ENCODE data around the gene INO80.
A peak's percentile ranks its signal among the peaks of the same experiment; 100 is the strongest.

Gene INO80

DNA sequence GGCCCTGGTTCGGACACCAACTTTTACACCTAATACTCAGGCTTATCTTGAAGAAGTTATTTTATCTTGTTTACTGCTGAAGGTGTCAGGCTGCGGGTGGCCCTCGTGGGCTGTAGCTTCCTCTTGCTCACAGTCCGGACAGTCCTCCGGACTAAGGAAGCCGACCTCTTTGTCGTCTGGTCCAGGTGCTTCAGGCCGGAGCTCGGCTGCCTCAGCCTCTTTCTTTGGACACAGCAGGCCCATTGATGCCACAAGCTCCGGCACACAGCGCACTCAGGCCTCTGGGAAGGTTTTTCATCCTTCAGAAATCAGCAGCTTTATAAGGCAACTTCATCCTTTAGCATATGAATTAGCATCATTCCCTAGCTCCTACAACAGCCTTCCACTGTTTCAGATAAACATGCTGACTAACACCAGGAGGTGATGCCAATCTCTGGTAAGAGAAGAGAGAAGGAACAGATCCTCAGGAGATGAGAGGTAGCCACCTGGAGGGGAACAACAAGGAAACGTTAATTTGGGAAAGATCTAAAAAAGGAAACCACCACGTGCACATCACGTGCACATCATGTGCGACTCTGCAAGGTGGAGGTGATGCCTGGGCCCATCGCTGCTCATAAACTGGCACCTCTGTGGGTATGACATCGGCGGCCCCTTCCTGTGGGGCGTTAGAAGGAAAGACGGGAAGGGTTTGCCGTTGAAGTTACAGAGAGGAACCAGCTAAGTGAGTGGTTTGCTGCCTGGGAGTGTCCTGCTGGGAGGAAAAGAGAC is 167.2 kb downstream of the INO80 start:
- no peak for DNase-seq (ENCODE audit: low spot score)

DNA sequence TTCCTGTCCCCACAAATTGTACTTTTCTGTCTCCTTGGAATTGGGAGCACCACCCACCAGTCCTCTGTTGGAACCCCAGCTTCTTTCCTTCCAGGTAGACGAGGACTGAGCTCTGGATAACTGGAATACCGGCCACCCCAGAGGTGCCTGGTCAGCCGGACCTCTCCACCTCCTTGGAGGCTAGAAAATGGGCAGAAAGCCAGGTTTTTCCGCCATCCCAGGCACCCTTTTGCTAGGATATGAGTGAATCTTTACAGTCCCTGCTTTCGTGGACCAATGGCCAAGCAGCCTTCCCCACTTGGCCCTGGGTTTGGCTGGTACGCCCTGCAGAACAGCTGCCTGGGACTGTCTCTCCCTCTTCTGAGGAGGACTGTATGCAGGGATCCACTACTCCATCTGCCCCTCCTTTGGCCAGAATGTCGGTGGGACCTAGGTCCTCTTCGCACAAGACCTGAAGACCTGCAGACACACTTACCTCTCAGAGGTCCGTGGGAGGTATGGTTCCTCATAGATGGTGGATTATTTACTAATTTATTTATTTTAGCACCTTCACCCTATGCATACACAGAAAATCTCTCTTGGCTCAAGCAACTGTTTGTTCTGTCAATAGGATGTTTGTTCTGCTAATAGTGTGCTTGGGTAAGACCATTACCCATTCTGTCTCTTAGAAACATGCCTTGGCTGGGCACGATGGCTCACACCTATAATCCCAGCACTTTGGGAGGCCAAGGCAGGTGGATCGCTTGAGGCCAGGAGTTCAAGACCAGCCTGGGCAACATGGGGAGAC is 171.4 kb downstream of the INO80 start:
- no peak for DNase-seq (ENCODE audit: low spot score)

DNA sequence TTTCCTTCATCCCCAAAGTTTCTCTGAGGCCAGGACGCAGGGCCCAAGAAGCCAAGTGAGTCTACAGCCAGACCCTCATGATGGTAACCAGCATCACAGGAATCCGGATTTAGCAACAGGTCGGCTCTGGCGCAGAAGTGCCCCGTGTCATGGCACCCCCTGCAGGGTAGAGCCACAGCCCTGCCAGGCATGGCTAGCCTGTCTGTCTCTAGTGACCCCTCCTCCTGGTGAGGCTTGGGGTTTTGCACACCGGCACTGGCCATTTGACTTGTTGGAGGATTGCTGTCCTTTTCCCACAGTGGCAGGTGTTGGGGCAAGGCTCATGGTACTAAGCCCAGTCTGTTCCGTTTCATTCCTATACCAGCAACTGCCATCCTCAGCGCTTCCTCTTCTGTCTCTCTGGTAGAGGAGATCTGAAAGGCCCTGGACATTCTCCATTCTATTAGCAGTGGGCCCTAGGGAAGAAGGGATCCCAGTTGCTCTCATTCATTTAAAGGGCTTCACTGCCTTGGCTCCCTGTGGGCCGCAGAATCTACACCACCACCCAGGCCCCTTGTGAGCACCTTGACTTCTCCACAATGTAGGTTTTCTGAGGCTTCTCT is 172.2 kb downstream of the INO80 start:
- no peak for DNase-seq (ENCODE audit: low spot score)

DNA sequence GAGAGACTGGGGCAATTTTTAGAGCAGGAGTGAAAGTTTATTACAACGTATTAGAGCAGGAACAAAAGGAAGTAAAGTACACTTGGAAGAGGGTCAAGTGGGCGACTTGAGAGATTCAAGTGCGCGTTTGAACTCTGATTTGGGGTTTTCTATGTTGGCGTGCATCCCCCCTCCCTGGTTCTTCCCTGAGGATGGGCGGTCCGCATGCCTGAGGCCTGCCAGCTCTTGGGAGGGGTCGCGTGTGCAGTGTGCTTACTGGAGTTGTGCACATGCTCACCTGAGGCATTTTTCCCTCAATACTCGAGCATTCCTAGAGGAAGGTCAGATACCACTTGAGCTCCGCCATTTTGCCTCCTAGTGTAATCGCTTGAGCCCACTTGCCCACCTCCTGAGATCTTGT is 173.2 kb downstream of the INO80 start:
- no peak for DNase-seq (ENCODE audit: low spot score)

DNA sequence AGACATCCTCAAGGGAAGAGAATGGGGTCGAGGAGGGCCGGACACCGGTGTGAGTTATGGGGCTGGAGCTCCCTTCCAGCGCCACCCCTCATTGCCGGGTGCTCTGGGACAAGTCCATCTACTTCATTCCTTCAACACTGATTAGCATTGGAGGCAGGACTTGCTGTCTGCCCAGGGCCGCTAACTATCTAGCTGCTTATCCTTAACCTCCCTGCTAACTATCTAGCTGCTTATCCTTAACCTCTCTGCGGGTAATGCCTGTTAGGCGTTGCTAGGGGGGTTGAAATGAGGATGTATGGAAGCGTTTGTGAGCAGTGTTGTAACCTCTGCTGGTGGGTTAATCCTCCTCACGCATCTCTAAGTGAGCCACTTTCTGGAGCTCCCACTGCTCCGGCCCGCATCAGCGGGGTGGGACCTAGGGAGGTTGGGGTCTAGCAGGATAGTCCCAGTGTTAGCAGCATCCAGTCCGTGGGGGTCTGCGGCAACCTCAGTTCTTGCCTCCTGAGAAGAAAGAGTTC is 173.7 kb downstream of the INO80 start:
- no peak for DNase-seq (ENCODE audit: low spot score)

DNA sequence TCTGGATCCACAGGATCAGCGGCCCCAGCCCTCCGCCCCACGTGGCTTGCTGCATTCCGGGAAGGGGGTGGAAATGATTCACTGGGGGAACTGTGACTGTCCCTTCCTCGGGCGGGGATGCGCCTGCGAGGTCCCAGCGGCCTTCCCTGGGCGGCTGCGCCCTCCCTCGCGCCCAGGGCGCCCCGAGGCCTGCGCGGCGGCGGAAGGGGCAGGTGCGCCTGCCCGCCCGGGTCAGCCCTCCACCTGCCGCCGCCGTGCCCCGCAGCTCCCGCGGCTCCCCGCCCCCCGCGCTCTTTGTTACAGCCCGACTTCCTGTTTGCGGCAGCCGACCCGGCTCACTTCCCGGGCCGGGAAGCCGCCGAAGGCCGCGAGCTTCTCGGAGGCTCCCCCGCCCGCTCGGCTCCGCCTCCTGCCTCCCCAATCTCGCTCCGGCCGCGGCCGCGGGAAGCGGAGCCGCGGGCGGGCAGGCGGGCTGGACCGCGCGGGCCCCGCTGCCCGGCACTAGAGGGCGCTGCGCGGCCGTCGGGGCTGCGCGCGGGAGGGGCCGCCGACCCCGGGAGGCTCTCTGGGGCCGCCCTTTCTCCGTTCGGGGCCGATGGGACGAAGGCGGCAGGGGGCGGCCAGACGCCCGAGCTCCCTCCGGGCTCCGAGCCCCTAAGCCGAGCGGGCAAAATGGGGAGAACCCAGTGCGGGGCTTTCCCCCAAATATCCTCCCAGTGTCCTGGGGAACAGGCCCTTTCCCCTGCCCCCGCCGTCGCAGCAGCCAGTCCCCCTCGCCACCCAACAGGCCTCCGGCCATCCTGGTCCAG is 174.3 kb downstream of the INO80 start:
- DNase-seq (ENCODE audit: low spot score): peak; percentile 90

DNA sequence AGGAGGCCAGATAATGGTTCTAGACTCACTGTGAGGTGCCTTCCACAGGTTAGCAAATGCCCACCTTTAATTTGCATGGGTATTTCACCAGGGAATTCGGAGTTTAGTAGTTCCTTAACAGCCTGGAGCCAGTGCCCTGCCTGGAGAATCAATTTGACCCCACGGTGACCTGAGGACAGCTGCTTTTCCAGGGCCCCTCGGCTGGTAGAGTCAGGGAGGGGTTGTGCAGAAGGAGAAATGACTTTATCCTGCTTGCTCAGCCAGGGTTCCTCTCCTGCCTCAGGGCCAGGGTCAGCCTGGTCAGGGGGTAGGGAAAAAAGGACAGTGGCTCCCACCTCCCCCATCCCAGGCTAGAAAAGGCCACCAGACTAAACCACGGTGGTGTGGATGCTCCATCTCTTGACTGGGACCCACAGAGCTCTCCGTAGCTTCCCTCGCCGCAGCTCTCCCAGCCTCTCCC is 175.0 kb downstream of the INO80 start:
- no peak for DNase-seq (ENCODE audit: low spot score)

DNA sequence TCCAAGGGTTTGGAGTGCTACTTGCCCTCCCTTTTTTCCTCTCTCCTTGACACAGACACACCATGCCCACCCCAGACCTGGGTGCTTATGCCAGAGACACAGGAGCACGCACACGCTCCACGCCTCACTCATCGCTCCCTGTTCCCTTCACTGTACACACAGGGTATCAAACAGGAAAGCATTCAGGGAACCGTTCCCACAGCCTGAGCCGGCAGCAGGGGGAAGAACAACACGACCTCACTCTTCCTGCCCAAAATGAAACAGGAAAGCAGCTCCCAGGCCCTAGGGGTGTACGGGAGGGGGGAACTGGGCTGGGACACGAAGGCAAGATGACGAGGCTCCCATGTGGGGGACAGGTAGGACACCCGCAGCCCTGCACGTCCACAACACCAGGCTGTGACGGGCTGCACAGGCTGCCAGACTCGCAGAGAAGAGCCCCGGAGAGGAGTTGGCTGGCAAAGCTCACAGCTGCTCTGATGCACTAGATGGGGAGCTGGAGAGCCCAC is 175.7 kb downstream of the INO80 start:
- DNase-seq (ENCODE audit: low spot score): no peak

DNA sequence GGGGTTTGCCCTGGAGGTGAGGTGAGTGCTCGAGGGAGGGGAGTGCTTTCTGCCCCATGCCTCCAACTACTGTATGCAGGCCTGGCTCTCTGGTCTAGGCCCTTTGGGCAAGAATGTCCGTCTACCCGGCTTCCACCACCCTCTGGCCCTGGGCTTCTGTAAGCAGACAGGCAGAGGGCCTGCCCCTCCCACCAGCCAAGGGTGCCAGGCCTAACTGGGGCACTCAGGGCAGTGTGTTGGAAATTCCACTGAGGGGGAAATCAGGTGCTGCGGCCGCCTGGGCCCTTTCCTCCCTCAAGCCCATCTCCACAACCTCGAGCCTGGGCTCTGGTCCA is 177.6 kb downstream of the INO80 start:
- no peak for DNase-seq (ENCODE audit: low spot score)

DNA sequence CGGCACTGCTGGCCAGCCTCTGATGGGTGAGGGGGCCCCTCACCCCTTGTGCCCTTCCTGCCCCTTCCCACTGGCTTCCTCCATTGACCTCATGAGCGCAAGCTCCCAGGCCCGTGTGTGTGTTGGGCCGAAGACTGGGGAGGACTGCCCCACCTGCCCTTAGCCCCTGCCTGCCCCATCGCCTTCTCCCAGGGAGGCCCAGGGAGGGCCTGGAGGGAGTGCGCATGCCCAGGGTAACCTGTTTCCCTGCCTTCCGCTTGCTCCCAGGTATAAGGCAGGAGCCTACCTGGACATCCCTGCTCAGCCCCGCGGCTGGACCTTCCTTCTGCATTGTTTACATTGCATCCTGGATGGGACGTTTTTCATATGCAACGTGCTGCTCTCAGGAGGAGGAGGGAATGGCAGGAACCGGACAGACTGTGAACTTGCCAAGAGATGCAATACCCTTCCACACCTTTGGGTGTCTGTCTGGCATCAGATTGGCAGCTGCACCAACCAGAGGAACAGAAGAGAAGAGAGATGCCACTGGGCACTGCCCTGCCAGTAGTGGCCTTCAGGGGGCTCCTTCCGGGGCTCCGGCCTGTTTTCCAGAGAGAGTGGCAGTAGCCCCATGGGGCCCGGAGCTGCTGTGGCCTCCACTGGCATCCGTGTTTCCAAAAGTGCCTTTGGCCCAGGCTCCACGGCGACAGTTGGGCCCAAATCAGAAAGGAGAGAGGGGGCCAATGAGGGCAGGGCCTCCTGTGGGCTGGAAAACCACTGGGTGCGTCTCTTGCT is 178.1 kb downstream of the INO80 start:
- peak; percentile 76 for DNase-seq (ENCODE audit: low spot score)

DNA sequence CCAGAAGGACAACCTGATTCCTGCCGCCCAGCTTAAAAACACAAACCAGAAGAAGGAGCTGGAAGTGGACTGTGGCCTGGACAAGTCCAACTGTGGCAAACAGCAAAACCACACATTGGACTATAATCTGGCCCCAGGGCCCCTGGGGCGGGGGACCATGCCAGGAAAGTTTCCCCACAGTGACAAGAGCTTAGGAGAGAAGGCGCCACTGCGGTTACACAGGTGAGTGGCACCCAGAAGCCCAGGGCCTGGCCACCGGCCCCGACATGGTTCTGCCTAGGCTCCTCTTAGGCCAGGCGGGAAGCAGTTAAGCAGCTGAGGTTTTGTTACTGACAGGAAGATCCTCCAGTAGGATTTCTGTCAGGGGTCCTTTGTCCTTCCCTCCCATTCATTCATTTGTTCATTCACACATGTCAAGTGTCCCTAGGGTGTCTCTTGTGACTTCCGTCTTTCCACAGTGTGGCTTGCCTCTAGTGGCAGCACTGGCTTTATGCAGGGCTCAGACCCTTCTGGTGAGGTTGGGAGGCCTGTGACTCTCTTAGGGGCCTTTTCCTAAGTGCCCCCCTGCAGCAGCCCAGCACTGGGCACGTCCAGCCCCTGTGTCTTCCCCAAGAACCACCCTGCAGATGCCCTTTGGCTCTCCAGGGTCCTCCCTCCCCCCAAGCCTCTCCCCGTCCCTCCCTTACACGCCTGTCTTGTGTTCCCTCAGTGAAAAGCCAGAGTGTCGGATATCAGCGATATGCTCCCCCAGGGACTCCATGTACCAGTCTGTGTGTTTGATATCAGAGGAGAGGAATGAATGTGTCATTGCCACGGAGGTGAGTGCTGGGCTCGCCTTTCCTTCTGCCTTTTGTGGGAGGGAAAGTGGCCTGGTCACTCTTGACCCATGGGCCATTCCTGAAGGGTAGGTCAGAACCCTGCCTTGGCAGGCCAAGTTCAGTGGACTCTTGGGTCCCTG is 179.1 kb downstream of the INO80 start:
- peak; percentile 36 for DNase-seq (ENCODE audit: low spot score)

DNA sequence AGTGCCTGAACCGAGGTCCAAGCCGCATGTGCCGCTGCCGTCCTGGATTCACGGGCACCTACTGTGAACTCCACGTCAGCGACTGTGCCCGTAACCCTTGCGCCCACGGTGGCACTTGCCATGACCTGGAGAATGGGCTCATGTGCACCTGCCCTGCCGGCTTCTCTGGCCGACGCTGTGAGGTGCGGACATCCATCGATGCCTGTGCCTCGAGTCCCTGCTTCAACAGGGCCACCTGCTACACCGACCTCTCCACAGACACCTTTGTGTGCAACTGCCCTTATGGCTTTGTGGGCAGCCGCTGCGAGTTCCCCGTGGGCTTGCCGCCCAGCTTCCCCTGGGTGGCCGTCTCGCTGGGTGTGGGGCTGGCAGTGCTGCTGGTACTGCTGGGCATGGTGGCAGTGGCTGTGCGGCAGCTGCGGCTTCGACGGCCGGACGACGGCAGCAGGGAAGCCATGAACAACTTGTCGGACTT is 179.8 kb downstream of the INO80 start:
- no peak for DNase-seq (ENCODE audit: low spot score)

DNA sequence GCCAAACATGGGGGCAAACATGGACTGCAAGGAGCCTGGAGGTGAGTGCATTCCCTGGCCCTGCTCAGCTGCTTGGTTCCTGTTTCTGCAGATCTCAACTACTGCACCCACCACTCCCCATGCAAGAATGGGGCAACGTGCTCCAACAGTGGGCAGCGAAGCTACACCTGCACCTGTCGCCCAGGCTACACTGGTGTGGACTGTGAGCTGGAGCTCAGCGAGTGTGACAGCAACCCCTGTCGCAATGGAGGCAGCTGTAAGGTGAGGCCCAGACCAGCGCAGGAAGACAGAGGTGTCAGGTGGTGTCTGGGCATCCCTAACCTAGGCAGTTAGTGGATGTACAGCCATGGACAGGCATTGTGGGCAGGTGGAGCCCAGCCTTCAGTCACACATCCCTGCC is 181.6 kb downstream of the INO80 start:
- DNase-seq (ENCODE audit: low spot score): no peak

DNA sequence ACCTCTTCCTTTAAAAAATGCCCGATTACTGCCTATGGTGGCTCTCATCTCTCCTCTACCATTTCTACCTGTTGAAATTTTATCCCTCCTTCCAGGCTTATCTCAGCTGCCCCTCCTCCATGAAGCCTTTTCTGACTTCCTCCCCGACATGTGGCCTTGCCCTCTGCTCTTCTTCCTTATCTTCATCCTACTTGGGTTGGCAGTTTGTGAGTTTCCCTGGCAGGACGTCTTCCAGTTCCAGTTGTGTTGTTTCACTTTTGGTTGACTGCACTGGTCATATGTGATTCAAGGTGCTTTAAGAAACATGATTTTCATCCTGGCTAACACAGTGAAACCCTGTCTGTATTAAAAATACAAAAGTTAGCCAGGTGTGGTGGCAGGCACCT is 182.6 kb downstream of the INO80 start:
- DNase-seq (ENCODE audit: low spot score): no peak

DNA sequence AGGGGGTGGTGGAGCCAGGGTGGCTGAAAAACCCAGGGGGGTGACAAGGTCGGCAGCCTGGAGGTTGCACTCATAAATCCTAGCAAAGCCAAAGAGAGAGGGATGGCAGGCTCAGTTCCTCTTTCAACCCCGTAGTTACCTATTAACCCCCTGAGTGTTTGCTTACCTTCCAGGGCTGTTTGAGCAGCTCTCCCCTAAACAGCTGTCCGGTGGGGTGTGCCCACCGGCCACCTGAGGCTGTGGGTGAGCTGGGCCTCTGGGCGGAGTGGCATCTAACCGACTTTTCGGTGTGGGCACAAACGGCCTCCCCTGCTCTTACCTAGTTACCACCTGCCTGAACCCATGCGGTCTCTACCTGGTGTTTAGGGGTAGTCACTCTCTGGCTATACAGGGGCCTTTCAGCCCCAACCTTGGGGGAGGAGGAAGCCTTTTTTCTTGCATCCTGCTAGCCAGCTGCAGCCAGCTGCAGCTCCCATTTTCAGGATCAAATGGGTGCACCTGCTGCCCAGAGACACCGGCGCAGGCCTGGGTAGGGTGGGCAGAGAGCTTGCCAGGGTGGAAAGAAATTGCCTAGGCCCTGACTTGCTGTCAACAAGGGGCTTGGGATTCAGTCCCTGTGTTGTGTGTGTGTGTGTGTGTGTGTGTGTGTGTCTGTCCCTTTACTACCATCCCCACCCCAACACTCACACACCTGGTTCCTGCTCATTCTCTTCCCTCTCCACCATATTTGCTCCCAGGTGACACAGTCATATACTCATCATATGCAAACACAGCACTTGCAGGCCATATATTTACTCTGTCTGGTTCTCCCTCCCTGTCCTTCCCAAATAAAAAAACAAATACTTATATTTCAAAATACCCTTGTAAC is 183.2 kb downstream of the INO80 start:
- DNase-seq (ENCODE audit: low spot score): no peak

DNA sequence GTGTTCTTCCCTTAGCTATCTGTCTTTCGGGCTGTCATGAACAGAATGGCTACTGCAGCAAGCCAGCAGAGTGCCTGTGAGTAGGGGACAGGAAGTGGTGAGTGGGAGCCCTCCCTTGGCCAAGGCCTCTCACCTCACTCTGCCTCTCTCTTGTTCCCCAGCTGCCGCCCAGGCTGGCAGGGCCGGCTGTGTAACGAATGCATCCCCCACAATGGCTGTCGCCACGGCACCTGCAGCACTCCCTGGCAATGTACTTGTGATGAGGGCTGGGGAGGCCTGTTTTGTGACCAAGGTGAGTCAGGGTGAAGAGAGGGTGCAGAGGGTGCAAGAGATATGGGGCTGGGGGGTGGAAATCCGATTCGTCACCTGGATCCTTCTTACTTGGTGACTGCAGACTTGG is 183.9 kb downstream of the INO80 start:
- DNase-seq (ENCODE audit: low spot score): no peak

DNA sequence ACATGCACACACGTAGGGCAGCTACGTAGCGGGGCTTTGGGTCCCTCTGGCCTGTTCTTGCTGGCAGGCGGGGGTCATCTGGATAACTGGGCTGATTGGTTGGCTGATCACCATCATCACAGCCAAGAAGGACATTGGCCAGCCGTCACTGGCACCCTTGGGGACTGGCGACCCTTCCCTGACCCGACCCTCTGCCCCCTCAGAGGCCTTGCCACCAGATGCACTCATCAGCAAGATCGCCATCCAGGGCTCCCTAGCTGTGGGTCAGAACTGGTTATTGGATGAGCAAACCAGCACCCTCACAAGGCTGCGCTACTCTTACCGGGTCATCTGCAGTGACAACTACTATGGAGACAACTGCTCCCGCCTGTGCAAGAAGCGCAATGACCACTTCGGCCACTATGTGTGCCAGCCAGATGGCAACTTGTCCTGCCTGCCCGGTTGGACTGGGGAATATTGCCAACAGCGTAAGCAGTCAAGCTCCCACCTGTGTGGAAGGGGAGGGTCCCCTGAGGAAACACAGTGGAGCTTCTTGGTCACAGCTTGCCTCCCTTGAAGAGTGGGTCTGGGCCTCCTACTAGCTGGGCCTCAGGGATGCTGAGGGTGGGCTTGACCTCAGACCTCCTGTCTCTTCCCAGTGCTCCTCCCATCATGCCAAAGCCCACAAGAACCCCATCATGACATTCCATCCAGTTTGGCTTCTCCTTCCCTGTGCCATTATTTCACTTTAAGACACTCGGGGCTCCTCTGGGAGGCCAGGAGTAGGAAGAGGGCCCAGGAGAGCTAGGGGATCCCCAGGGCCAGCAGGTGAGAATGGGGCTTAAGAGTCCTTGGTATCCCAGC is 184.6 kb downstream of the INO80 start:
- DNase-seq (ENCODE audit: low spot score): no peak

All from kidney tubule cell (primary cell).